Measurements from ENCODE around the gene VSX1. TPM values are rescaled to one million over a fixed set of nuclear protein-coding genes. Genes with fewer than 3 reads are reported as not detected.

VSX1 gene
- total and polyA plus RNA-seq, 2 donors (not counting 1 experiment from before 2014, with no cell fraction given) = not detected

DNA sequence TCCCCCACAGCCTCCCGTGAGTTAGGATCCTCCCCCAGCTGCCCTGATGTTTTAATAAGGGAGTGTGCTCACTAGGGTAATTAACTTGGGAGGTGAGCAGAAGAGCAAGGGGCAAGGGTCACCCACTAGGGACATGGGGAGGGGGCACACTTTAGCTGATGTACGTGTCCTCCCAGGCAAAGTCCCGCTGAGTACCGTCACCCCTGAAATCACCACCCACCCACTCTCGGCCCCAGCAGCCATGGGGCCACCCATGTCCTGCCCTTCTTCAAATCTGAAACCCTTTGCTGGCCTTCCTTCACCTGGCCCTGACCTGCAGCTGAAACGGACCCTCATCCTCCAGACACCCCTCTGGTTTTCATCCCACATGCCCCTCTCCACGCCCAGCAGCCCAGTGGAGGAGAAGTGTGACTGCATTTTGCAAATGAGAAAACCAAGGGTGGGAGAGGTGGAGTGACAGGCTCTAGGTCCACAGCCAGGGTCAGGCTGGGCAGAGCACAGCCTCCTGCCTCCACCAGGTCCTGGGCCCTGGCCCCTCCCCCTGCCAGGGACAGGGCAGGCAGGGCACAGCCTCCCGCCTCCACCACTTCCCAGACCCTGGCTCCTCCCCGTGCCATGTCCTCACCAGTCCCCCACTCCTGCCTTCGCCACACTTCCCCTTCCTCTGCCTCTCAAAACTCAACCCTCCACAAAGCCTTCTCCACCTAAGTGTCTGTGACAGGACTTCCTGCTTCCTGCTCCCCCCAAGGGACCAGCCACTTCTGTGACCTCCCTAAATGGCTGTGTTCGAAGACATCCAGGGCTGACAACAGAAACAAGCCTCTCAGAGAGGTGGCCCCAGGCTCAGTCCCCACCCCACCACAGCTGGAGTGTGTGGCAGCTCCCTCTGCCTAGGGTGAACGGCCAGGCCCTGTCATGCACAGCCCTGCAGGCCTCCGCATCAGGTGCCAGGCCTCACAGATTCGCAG is 39.1 kb downstream of the VSX1 start:
- Histone ChIP-seq H3K9ac (ENCODE audit: insufficient read depth, low read length) (no peak overlapping the region), H3K4me2 (ENCODE audit: extremely low read depth, insufficient read depth, low read length) (no peak overlapping the region), H2AFZ (ENCODE audit: low read length) (no peak overlapping the region), H3K36me3 (ENCODE audit: control insufficient read depth, insufficient read depth, low read length) (no peaks in the 10 kb centered on the region), H3K4me1 (ENCODE audit: control insufficient read depth, extremely low read depth, insufficient read depth, low read length) (peaks cover 10% of the 10 kb centered on the region), H3K79me2 (ENCODE audit: control insufficient read depth, insufficient read depth, low read length) (no peaks in the 10 kb centered on the region), H3K4me3 (replicated peaks in 1 of 4; ENCODE audit: control extremely low read depth in 1 of 4, insufficient read depth in 1 of 4, low read depth in 3 of 4, low read length in 4 of 4) (no peak overlapping the region), H4K20me1 (ENCODE audit: control insufficient read depth, extremely low read depth, insufficient read depth, low read length) (no peaks in the 10 kb centered on the region), H3K27me3 (ENCODE audit: control insufficient read depth, insufficient read depth, low read length) (peaks cover 6% of the 10 kb centered on the region), H3K9me3 (ENCODE audit: control insufficient read depth, insufficient read depth, low read depth, low read length) (no peaks in the 10 kb centered on the region), H3K27ac (ENCODE audit: insufficient read depth, low read length) (no peak overlapping the region)
- TF ChIP-seq EZH2 (IDR thresholded peaks at IDR 0.05; ENCODE audit: low read length, missing control alignments) (no peak), CTCF (conservative IDR thresholded peaks at IDR 0.05 in 1 of 2, IDR thresholded peaks at IDR 0.05 in 1 of 2; ENCODE audit: low read depth in 1 of 2, low read length in 2 of 2) (no peak)
- no peak for DNase-seq (ENCODE audit: low read depth in 2 of 2)

GRCh38 chr20:25041813-25042530 is 40.0 kb downstream of the VSX1 start:
- Histone ChIP-seq H2AFZ (ENCODE audit: low read length) (no peak overlapping the region), H3K9ac (ENCODE audit: insufficient read depth, low read length) (no peak overlapping the region), H3K4me2 (ENCODE audit: extremely low read depth, insufficient read depth, low read length) (no peak overlapping the region), H3K36me3 (ENCODE audit: control insufficient read depth, insufficient read depth, low read length) (no peaks in the 10 kb centered on the region), H3K4me3 (replicated peaks in 1 of 4; ENCODE audit: control extremely low read depth in 1 of 4, insufficient read depth in 1 of 4, low read depth in 3 of 4, low read length in 4 of 4) (no peak overlapping the region), H3K9me3 (ENCODE audit: control insufficient read depth, insufficient read depth, low read depth, low read length) (no peaks in the 10 kb centered on the region), H3K79me2 (ENCODE audit: control insufficient read depth, insufficient read depth, low read length) (no peaks in the 10 kb centered on the region), H4K20me1 (ENCODE audit: control insufficient read depth, extremely low read depth, insufficient read depth, low read length) (no peaks in the 10 kb centered on the region), H3K27ac (ENCODE audit: insufficient read depth, low read length) (no peak overlapping the region), H3K4me1 (ENCODE audit: control insufficient read depth, extremely low read depth, insufficient read depth, low read length) (peaks cover 10% of the 10 kb centered on the region), H3K27me3 (ENCODE audit: control insufficient read depth, insufficient read depth, low read length) (peaks cover 8% of the 10 kb centered on the region)
- no peak for DNase-seq (ENCODE audit: low read depth in 2 of 2)
- TF ChIP-seq CTCF (conservative IDR thresholded peaks at IDR 0.05 in 1 of 2, IDR thresholded peaks at IDR 0.05 in 1 of 2; ENCODE audit: low read depth in 1 of 2, low read length in 2 of 2) (no peak), EZH2 (IDR thresholded peaks at IDR 0.05; ENCODE audit: low read length, missing control alignments) (no peak)

- no peaks in the 10 kb centered on the region for H4K20me1 ChIP-seq (ENCODE audit: control insufficient read depth, extremely low read depth, insufficient read depth, low read length)
- H3K4me2 ChIP-seq (ENCODE audit: extremely low read depth, insufficient read depth, low read length) = peak overlapping the region; percentile 42
- H3K4me1 ChIP-seq (ENCODE audit: control insufficient read depth, extremely low read depth, insufficient read depth, low read length) = peaks cover 10% of the 10 kb centered on the region
- TF ChIP-seq EZH2 (IDR thresholded peaks at IDR 0.05; ENCODE audit: low read length, missing control alignments) = no peak
- TF ChIP-seq CTCF (conservative IDR thresholded peaks at IDR 0.05 in 1 of 2, IDR thresholded peaks at IDR 0.05 in 1 of 2; ENCODE audit: low read depth in 1 of 2, low read length in 2 of 2) = no peak
- H3K36me3 ChIP-seq (ENCODE audit: control insufficient read depth, insufficient read depth, low read length) = no peaks in the 10 kb centered on the region
- H3K9ac ChIP-seq (ENCODE audit: insufficient read depth, low read length) = no peak overlapping the region
- no peak overlapping the region for H3K27ac ChIP-seq (ENCODE audit: insufficient read depth, low read length)
- peaks cover 8% of the 10 kb centered on the region for H3K27me3 ChIP-seq (ENCODE audit: control insufficient read depth, insufficient read depth, low read length)
- H3K79me2 ChIP-seq (ENCODE audit: control insufficient read depth, insufficient read depth, low read length) = no peaks in the 10 kb centered on the region
- H3K9me3 ChIP-seq (ENCODE audit: control insufficient read depth, insufficient read depth, low read depth, low read length) = no peaks in the 10 kb centered on the region
- H3K4me3 ChIP-seq (replicated peaks in 1 of 4; ENCODE audit: control extremely low read depth in 1 of 4, insufficient read depth in 1 of 4, low read depth in 3 of 4, low read length in 4 of 4) = peak overlapping the region in 1 of 4 experiments; percentile 20
- H2AFZ ChIP-seq (ENCODE audit: low read length) = no peak overlapping the region
- peak; percentile 72 to 78 for DNase-seq (ENCODE audit: low read depth in 2 of 2)
Observed at GRCh38 chr20:25040438-25040831, 41.5 kb downstream of the VSX1 start.
